Measurements from ENCODE around the gene SLC3A2.

GRCh38 chr11:62902932-62903331, 22.2 kb downstream of the SLC3A2 start:
- TF ChIP-seq ZNF878 (CRISPR knock-in tag; IDR thresholded peaks at IDR 0.05) (no peak), E2F5 (CRISPR knock-in tag; conservative IDR thresholded peaks at IDR 0.05) (no peak), USF2 (IDR thresholded peaks at IDR 0.05; ENCODE audit: low read depth, low read length) (no peak), USF2 (CRISPR knock-in tag; IDR thresholded peaks at IDR 0.05; ENCODE audit: borderline replicate concordance) (no peak), MAZ (IDR thresholded peaks at IDR 0.05; ENCODE audit: borderline replicate concordance, low read depth, low read length) (no peak), MAZ (CRISPR knock-in tag; IDR thresholded peaks at IDR 0.05; ENCODE audit: low read depth) (no peak), IRF2 (CRISPR knock-in tag; IDR thresholded peaks at IDR 0.05) (no peak), MTA3 (CRISPR knock-in tag; IDR thresholded peaks at IDR 0.05) (no peak), ATF4 (CRISPR knock-in tag; IDR thresholded peaks at IDR 0.05) (no peak), SRF (IDR thresholded peaks at IDR 0.05; ENCODE audit: low read depth, low read length) (no peak), FOXM1 (CRISPR knock-in tag; IDR thresholded peaks at IDR 0.05) (no peak), RNF2 (conservative IDR thresholded peaks at IDR 0.05; ENCODE audit: low read depth) (no peak), ZNF777 (CRISPR knock-in tag; IDR thresholded peaks at IDR 0.05) (no peak), JUND (CRISPR knock-in tag; IDR thresholded peaks at IDR 0.05) (no peak), ZNF253 (CRISPR knock-in tag; IDR thresholded peaks at IDR 0.05; ENCODE audit: borderline replicate concordance) (no peak)
